Measurements from ENCODE around the gene AGAP1.

- TF ChIP-seq CTCF (IDR thresholded peaks at IDR 0.05) (no peak), POLR2A (IDR thresholded peaks at IDR 0.05) (no peak)
These were observed 16.5 kb downstream of the AGAP1 start for GRCh38 chr2:235510318-235510717.
